Activated B cell treated with CpG ODN at 0.5 μM for 24 hours (primary cell): ENCODE measurements around the gene COPB2. TPM values are rescaled to one million over a fixed set of nuclear protein-coding genes. Genes with fewer than 3 reads are reported as not detected.
"Not testable (repeated sequence)": the region's sequence is repeated elsewhere in the genome, so short reads cannot be mapped to it uniquely, and the experiment has no call there.

Source experiments
- ATAC-seq: fragments of 200-7000 bp; cut with Tn5 transposase; one replicate; pipeline ENCODE4 v1.10.0; 2021; ENCODE audit warnings: low read depth, mild to moderate bottlenecking, moderate library complexity
- CTCF ChIA-PET: fragments of 350-600 bp; sonication (Branson Sonifier 250); formaldehyde crosslinking; loops from one replicate; lab custom pipeline; 2021; ENCODE audit warnings: antibody characterized with exemption; lab: Charles Lee
- POLR2A ChIA-PET: fragments of 350-600 bp; sonication (Branson Sonifier 250); formaldehyde crosslinking; loops from one replicate; lab custom pipeline; 2021; ENCODE audit warnings: antibody characterized with exemption; lab: Charles Lee
- DNase-seq: peaks from one replicate; pipeline ENCODE4 v3.0.0; 2022
- H3K27ac Mint-ChIP-seq: one replicate; pipeline ENCODE4 v1.8.0; 2020; ENCODE audit warnings: mixed read lengths
- H3K27me3 Mint-ChIP-seq: one replicate; pipeline ENCODE4 v1.8.0; 2021; ENCODE audit warnings: mixed read lengths
- H3K36me3 Mint-ChIP-seq: one replicate; pipeline ENCODE4 v1.8.0; 2021; ENCODE audit warnings: low read depth, mixed read lengths
- H3K4me1 Mint-ChIP-seq: one replicate; pipeline ENCODE4 v1.8.0; 2021; ENCODE audit warnings: mixed read lengths
- H3K4me3 Mint-ChIP-seq: one replicate; pipeline ENCODE4 v1.8.0; 2020; ENCODE audit warnings: mild to moderate bottlenecking, mixed read lengths
- H3K9me3 Mint-ChIP-seq: one replicate; pipeline ENCODE4 v1.8.0; 2020; ENCODE audit warnings: mixed read lengths
- CTCF ChIP-seq: fragments of 200-600 bp; IDR thresholded peaks from one replicate; pipeline ENCODE4 v1.8.0; 2022; ENCODE audit warnings: antibody characterized with exemption, mild to moderate bottlenecking
- intact Hi-C: fragments of 100-400 bp; cut with micrococcal nuclease; formaldehyde crosslinking; loops from one replicate; pipeline ENCODE4 v1.15.1; 2024
- total RNA-seq: library from RNA; stranded (reverse); gene quantifications from 2 replicates; pipeline ENCODE4 v1.2.3, GENCODE V29; 2022

The COPB2 gene
- total RNA-seq, 1 donor from 2014 or later: 91.4 TPM

GRCh38 chr3:139394116-139394515 lies 4.7 kb upstream of the COPB2 start:
- intact Hi-C loops: no loop called here
- H3K9me3 Mint-ChIP-seq: no peaks in the 10 kb centered on the region
- DNase-seq (no peak), ATAC-seq (no peak)
- peaks cover 9% of the 10 kb centered on the region for H3K36me3 Mint-ChIP-seq
- H3K27ac Mint-ChIP-seq: no peak overlapping the region
- no peaks in the 10 kb centered on the region for H3K27me3 Mint-ChIP-seq
- ChIA-PET CTCF (no interaction called here), POLR2A (no interaction called here)
- H3K4me1 Mint-ChIP-seq: peaks cover 17% of the 10 kb centered on the region
- TF ChIP-seq CTCF: no peak
- no peak overlapping the region for H3K4me3 Mint-ChIP-seq

GRCh38 chr3:139388821-139389551 lies 461 bp downstream of the COPB2 start:
- Mint-ChIP-seq H3K27ac (peak overlapping the region; percentile 94), H3K4me1 (peaks cover 45% of the 10 kb centered on the region), H3K27me3 (no peaks in the 10 kb centered on the region), H3K9me3 (no peaks in the 10 kb centered on the region), H3K36me3 (peaks cover 18% of the 10 kb centered on the region), H3K4me3 (peak overlapping the region; percentile 91)
- POLR2A ChIA-PET: interaction anchor here (0.6 to 2.1 kb wide), 8 partner anchors 10 to 1553 kb away, joined by 3 to 13 read pairs (median 4); partner anchors contain the start of genes MRPS22 and SLC25A36
- DNase-seq: no peak
- ATAC-seq: peak; percentile 9
- CTCF ChIA-PET: no interaction called here
- intact Hi-C loops: loop anchor here (1.0 to 5.0 kb wide), 6 partner anchors 46 to 1552 kb away; partner anchors contain the start of genes ARMC8, CEP70, NMNAT3 and PIK3CB
- TF ChIP-seq CTCF: no peak

- peaks cover 45% of the 10 kb centered on the region for H3K4me1 Mint-ChIP-seq
- CTCF ChIA-PET: no interaction called here
- POLR2A ChIA-PET: interaction anchor here (0.6 to 1.2 kb wide), 2 partner anchors 9 to 507 kb away, joined by 4 to 5 read pairs; no protein-coding TSS in a partner anchor
- no peak overlapping the region for H3K27ac Mint-ChIP-seq
- DNase-seq (no peak), ATAC-seq (no peak)
- TF ChIP-seq CTCF: no peak
- H3K4me3 Mint-ChIP-seq: peak overlapping the region; percentile 91
- H3K36me3 Mint-ChIP-seq: peaks cover 20% of the 10 kb centered on the region
- intact Hi-C loops: loop anchor here (2.0 to 5.0 kb wide), 2 partner anchors 553 to 796 kb away; partner anchors contain the start of genes CEP70 and PIK3CB
- no peaks in the 10 kb centered on the region for H3K9me3 Mint-ChIP-seq
- H3K27me3 Mint-ChIP-seq: no peaks in the 10 kb centered on the region
Measured at GRCh38 chr3:139388077-139388476, 1.4 kb downstream of the COPB2 start.

- DNase-seq, H3K27ac Mint-ChIP-seq, ATAC-seq, H3K4me3 Mint-ChIP-seq, intact Hi-C loops, H3K9me3 Mint-ChIP-seq, POLR2A ChIA-PET, H3K27me3 Mint-ChIP-seq, CTCF ChIA-PET: not testable (repeated sequence)
- peaks cover 14% of the 10 kb centered on the region for H3K4me1 Mint-ChIP-seq
- H3K36me3 Mint-ChIP-seq: peaks cover 55% of the 10 kb centered on the region
Measured at GRCh38 chr3:139382291-139382690, 7.2 kb downstream of the COPB2 start.

GRCh38 chr3:139380575-139380974 lies 8.9 kb downstream of the COPB2 start:
- CTCF ChIA-PET: no interaction called here
- H3K9me3 Mint-ChIP-seq: no peaks in the 10 kb centered on the region
- POLR2A ChIA-PET: no interaction called here
- no peak for TF ChIP-seq CTCF
- H3K4me3 Mint-ChIP-seq: no peak overlapping the region
- DNase-seq (no peak), ATAC-seq (no peak)
- no peak overlapping the region for H3K27ac Mint-ChIP-seq
- H3K4me1 Mint-ChIP-seq: peaks cover 3% of the 10 kb centered on the region
- intact Hi-C loops: no loop called here
- H3K36me3 Mint-ChIP-seq: peaks cover 63% of the 10 kb centered on the region
- H3K27me3 Mint-ChIP-seq: no peaks in the 10 kb centered on the region
